ENCODE measurements around the gene MPC1L. TPM values are rescaled to one million over a fixed set of nuclear protein-coding genes. Genes with fewer than 3 reads are reported as not detected.

MPC1L gene
- total RNA-seq, 1 experiment from 2014 or later = not detected

GRCh38 chrX:40579900-40580536 lies 43.2 kb upstream of the MPC1L start:
- POLR2A ChIA-PET = interaction anchor here (1.4 kb wide), 1 partner anchor 36 kb away, joined by 3 read pairs; no protein-coding TSS in a partner anchor
- Histone ChIP-seq H3K4me2 (ENCODE audit: low read length) (peak overlapping the region; percentile 79), H2AFZ (ENCODE audit: low read depth, low read length, poor library complexity, severe bottlenecking) (no peak overlapping the region), H3K4me3 (replicated peaks in 1 of 2; ENCODE audit: low read depth in 1 of 2, low read length in 2 of 2) (peak overlapping the region; percentile 64 to 70), H3K36me3 (ENCODE audit: control insufficient read depth in 1 of 2, insufficient read depth in 2 of 2, low read length in 2 of 2) (no peaks in the 10 kb centered on the region), H4K20me1 (ENCODE audit: insufficient read depth) (no peaks in the 10 kb centered on the region), H3K79me2 (ENCODE audit: insufficient read depth, low read length) (peaks cover 8% of the 10 kb centered on the region), H3K4me1 (ENCODE audit: control insufficient read depth in 1 of 2, insufficient read depth in 2 of 2, low read length in 2 of 2) (peaks cover 0 to 11% of the 10 kb centered on the region in 2 experiments; a peak in 2 of 4 replicates), H3K9me2 (ENCODE audit: insufficient read depth) (no peaks in the 10 kb centered on the region), H3K27me3 (ENCODE audit: insufficient read depth, low read length) (no peaks in the 10 kb centered on the region), H3K9ac (ENCODE audit: low read length) (peak overlapping the region; percentile 68), H3K27ac (ENCODE audit: low read depth, low read length) (peak overlapping the region; percentile 43; the same call in 1 of the 2 replicates), H3K9me3 (ENCODE audit: control insufficient read depth in 1 of 2, insufficient read depth in 1 of 2, low read depth in 1 of 2, low read length in 2 of 2) (no peaks in the 10 kb centered on the region)
- TSS peak; percentile 77 for BruUV-seq (replicated peaks)
- ATAC-seq (peak; percentile 63), DNase-seq (ENCODE audit: low read depth, low spot score) (no peak)
- RAD21 ChIA-PET (ENCODE audit: low non-redundant PET in 1 of 2, low total read pairs in 2 of 2, uncharacterized antibody in 2 of 2, unreplicated experiment in 2 of 2) = no interaction called here
- TF ChIP-seq ELF1 (IDR thresholded peaks at IDR 0.05; ENCODE audit: borderline replicate concordance, low read depth) = no peak
- TF ChIP-seq RAD21 (IDR thresholded peaks at IDR 0.05; ENCODE audit: low read depth) = no peak
- TF ChIP-seq YY1 (IDR thresholded peaks at IDR 0.05; ENCODE audit: extremely low read depth, insufficient replicate concordance, low read depth, low read length) = no peak
- TF ChIP-seq ZBTB33 (IDR thresholded peaks at IDR 0.05; ENCODE audit: extremely low read depth, insufficient replicate concordance, low read length) = no peak
- no peak for TF ChIP-seq JUND (IDR thresholded peaks at IDR 0.05)
- no peak for TF ChIP-seq CEBPB (IDR thresholded peaks at IDR 0.05; ENCODE audit: low read depth)
- TF ChIP-seq FOSL1 (IDR thresholded peaks at IDR 0.05; ENCODE audit: low read depth) = no peak
- TF ChIP-seq CBX3 (IDR thresholded peaks at IDR 0.05; ENCODE audit: low read depth) = no peak
- TF ChIP-seq SIN3A (IDR thresholded peaks at IDR 0.05; ENCODE audit: low read depth) = no peak
- TF ChIP-seq POLR2A (IDR thresholded peaks at IDR 0.05; ENCODE audit: borderline replicate concordance, extremely low read depth, insufficient read depth, insufficient read length) = no peak
- TF ChIP-seq SRF (IDR thresholded peaks at IDR 0.05; ENCODE audit: low read depth) = no peak
- TF ChIP-seq EZH2phosphoT487 (IDR thresholded peaks at IDR 0.05; ENCODE audit: borderline replicate concordance) = no peak
- no peak for TF ChIP-seq ZNF274 (IDR thresholded peaks at IDR 0.05; ENCODE audit: low read depth, low read length)
- TF ChIP-seq ZFX (IDR thresholded peaks at IDR 0.05) = no peak
- no peak for TF ChIP-seq EGR1 (IDR thresholded peaks at IDR 0.05; ENCODE audit: low read depth)
- TF ChIP-seq, protein P1, sequence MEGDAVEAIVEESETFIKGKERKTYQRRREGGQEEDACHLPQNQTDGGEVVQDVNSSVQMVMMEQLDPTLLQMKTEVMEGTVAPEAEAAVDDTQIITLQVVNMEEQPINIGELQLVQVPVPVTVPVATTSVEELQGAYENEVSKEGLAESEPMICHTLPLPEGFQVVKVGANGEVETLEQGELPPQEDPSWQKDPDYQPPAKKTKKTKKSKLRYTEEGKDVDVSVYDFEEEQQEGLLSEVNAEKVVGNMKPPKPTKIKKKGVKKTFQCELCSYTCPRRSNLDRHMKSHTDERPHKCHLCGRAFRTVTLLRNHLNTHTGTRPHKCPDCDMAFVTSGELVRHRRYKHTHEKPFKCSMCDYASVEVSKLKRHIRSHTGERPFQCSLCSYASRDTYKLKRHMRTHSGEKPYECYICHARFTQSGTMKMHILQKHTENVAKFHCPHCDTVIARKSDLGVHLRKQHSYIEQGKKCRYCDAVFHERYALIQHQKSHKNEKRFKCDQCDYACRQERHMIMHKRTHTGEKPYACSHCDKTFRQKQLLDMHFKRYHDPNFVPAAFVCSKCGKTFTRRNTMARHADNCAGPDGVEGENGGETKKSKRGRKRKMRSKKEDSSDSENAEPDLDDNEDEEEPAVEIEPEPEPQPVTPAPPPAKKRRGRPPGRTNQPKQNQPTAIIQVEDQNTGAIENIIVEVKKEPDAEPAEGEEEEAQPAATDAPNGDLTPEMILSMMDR (IDR thresholded peaks at IDR 0.05 in 2 of 3, conservative IDR thresholded peaks at IDR 0.05 in 1 of 3; ENCODE audit: borderline replicate concordance in 1 of 3, insufficient read depth in 1 of 3, low read depth in 2 of 3, low read length in 2 of 3) = no peak
- no peak for TF ChIP-seq POLR2AphosphoS5 (IDR thresholded peaks at IDR 0.05; ENCODE audit: low read depth, low read length)
- TF ChIP-seq, protein P2, sequence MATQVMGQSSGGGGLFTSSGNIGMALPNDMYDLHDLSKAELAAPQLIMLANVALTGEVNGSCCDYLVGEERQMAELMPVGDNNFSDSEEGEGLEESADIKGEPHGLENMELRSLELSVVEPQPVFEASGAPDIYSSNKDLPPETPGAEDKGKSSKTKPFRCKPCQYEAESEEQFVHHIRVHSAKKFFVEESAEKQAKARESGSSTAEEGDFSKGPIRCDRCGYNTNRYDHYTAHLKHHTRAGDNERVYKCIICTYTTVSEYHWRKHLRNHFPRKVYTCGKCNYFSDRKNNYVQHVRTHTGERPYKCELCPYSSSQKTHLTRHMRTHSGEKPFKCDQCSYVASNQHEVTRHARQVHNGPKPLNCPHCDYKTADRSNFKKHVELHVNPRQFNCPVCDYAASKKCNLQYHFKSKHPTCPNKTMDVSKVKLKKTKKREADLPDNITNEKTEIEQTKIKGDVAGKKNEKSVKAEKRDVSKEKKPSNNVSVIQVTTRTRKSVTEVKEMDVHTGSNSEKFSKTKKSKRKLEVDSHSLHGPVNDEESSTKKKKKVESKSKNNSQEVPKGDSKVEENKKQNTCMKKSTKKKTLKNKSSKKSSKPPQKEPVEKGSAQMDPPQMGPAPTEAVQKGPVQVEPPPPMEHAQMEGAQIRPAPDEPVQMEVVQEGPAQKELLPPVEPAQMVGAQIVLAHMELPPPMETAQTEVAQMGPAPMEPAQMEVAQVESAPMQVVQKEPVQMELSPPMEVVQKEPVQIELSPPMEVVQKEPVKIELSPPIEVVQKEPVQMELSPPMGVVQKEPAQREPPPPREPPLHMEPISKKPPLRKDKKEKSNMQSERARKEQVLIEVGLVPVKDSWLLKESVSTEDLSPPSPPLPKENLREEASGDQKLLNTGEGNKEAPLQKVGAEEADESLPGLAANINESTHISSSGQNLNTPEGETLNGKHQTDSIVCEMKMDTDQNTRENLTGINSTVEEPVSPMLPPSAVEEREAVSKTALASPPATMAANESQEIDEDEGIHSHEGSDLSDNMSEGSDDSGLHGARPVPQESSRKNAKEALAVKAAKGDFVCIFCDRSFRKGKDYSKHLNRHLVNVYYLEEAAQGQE (IDR thresholded peaks at IDR 0.05; ENCODE audit: low read depth) = no peak
- no peak for TF ChIP-seq MAX (IDR thresholded peaks at IDR 0.05)
- CTCF ChIA-PET = no interaction called here
- intact Hi-C loops (cut with micrococcal nuclease) = loop anchor here (10.0 kb wide), 1 partner anchor 215 kb away; no protein-coding TSS in a partner anchor
